Stimulated activated CD4-positive, alpha-beta T cell treated with anti-CD3 and anti-CD28 coated beads, Interleukin-15, amount 100 ng/mL, for 48 hours (primary cell): ENCODE data around the gene SPATA32.

Experiments
- DNase-seq, 2 donors: peaks; one replicate each; pipeline ENCODE4 v3.0.0-alpha.2; 2020; ENCODE audit warnings: low read depth in 2 of 2

Gene SPATA32

DNA sequence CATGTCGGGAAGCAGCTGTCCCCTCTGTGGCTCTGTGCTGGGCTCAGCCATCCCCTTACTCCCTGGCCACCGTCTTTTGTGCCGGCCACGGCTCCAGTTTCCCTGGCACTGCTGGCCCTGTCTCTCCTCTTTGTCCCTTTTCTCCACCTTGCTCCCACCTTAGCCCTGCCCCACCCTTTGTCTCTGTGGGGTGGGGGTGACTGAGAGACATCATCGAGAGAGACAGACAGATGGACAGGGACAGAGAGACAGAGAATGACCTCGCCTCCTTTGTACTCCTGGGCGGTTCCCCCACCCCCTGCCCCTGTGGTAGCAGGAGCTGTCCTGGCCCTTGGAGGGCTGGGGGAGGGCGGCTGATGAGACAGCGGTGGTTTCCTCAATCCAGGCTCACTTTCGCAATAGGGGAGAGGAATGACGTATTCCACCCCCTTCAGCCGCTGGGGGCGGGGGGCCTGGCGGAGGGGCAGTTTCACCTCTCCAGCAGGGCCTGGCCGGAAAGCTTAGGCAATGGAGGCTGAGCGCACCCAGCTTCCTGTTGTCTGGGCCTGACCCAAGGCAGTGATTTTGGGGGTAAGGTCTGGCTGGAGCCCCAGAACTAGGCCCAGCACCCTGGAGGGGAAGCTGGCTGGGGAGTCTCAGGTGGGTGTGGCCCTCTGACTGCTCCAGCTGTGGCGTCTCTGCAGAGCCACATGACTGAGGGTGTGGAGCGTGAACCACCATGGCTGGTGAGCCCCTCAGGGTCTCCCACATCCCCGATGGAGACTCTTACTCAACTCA, 32.9 kb downstream of the SPATA32 start:
- peak; percentile 80 to 86 for DNase-seq

DNA sequence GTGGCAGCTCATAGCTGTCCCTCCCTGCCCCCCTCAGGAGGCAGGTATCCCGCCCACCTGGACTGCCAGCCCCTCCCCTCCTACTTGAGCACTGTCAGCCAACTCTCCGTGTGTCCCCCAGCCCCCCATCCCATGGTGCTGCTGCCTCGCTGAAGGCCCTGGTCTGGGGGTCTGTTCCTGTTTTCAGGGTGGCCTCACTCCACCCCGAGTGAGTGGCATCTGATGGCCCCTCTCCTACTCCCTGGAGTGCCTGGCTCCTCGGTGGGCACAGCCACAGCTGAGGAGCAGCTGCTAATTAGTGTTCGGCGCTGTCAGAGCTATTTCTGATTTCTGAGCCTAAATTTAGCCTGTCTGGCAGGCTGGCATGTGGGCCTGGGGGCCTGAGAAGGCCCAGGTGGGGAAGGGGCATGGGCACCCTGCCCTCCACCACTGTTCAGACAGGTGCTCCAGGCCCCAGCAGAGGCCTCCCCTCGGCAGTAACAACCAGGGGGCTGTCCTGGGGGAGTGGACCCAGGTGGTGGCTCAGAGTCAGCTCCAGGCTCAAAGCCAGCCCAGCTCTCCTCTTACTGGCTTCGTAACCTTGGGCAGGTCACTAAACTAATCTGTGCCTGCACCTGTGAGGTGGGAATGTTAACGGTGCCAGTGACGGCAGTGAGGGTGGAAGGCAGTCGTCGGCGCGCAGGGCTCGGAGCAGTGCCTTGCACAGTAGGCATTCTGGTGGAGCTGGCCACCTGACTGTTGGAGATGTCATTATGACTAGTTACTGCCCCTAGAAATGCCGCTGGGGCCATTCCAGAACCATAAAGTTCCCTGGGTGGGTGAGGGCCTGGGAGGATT, 33.8 kb downstream of the SPATA32 start:
- no peak for DNase-seq

DNA sequence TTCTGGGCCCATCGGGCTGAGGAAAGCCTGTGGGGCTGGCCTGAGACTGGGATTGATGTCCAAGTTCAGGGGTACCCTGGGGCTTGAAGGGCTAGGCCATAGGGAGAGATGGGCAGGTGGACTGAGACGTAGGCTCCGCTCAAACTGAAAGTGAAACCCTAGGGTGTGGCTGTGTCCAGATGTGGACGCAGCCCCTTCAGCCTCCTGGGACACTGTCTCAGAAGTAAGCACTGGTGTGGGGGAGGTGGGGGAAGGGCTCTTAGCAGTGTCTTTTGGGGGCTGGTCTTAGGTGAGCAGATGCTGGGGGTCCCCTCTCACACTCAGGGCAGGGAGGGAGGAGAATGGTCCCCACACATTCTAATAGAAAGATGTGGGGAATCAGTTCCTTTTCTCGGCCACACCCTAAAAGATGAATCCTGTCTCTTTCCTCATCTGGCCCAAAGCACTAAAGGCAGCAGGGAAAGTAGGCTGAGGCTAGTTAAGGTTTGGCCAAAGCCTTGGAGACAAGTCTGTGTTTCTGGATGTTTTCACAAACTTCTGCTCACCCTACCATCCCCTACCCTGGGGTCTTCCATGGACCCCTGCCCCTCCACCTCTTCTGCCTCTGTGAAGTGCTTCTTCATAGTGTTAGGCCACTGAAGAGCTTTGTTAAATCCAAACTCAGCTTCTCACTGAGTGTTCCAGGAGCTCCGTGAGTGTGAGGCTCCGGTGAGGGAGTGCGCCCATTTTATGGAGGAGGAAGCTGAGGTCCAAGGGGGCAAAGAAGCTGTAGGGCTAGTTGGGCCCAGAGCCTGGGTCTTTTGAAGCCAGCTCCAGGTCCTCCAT, 34.6 kb downstream of the SPATA32 start:
- no peak for DNase-seq

DNA sequence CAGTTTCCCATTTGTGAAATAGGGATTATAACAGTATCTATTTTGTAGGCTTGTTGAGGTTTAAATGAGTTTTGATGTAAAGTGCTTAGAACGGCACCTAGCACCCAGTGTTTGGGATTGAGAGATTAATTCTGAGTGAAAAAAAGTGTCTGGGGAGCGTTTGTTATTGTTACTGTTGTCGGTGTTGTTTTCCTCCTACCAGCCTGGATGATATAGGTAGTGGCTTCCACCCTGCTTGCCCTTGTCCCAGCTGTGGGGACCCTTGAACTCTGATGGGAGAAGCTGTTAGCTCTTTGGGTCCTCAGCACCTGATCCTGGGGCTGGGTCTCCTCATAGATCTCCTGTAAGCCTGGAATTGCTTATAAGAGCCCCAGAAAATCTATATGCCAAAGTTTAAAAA, 35.3 kb downstream of the SPATA32 start:
- no peak for DNase-seq

DNA sequence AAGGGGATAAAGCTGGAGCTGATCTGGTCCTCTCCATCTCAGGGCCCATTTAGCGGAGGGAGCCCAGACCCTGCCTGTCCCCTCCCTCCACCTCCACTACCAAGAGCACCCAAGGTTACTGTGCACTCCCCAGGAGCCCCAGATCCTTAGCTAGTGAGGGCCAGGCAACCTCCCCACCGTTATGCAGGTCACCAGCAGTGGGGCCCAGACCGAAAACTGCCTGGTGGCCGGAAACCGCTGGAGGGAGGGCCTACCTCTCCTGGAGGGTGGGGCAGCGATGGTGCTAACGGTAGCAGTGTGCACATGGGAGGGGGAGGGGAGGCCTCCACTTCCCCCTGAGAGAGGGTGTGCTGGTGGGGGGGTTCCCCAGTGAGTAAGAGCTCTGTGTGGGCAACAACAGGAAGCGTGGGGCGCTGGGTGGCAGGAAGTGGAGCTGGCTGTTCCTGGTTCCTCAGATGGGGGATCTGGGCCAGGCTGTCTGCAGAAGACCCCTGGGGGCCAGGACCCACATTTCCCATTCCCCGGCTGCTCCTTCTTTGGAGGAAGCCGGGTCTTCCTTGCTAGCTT, 35.8 kb downstream of the SPATA32 start:
- peak; percentile 94 to 97 for DNase-seq

DNA sequence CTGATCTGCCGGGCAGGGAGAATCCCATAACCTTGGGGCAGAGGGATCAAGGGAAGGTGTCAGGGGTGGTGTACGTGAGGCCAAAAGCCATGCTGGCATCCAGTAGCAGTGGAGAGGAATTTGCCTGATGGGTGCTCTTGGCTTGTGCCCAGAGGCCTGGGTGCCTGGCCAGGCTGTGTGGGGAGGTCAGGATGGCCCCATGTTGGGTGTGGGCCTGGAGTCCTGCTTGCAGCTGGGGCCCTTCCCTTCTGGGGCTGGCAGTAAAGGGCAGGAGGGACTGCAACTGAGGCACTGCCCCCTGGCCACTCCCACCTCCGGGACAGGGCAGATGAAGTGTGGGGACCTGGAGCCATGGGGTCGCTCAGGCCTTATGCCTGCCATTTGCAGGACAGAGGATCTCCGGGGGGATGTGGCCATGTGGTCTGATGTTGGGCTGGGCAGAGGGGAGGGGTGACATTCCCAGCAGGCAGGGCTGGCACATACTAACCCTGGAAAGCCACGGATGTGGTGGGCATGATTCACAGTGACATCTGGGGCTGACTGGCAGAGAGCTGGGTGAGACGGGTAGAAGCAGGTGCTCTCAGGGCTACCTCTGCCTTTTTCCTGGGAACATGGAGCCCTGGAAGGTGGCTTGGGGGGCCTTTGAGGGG, 36.7 kb downstream of the SPATA32 start:
- DNase-seq: no peak

DNA sequence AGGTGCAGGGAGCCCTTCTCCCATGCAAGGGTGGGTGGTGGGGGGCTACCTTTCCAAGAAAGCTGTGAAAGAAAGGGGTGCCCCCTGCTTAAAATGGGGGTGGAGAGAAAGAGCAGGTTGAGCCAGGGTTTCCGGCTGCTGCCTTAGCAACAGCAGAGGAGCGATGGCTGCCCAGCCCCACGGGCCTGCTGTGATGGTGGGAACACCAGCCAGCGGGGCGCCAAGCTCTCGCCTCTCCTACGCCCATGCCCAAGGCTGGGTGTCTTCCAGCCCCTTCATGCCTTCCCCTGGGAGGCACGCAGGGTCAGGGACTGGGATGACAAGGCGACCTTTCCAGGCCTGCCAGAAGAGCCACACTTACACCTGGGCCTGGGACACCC, 37.2 kb downstream of the SPATA32 start:
- DNase-seq: no peak

DNA sequence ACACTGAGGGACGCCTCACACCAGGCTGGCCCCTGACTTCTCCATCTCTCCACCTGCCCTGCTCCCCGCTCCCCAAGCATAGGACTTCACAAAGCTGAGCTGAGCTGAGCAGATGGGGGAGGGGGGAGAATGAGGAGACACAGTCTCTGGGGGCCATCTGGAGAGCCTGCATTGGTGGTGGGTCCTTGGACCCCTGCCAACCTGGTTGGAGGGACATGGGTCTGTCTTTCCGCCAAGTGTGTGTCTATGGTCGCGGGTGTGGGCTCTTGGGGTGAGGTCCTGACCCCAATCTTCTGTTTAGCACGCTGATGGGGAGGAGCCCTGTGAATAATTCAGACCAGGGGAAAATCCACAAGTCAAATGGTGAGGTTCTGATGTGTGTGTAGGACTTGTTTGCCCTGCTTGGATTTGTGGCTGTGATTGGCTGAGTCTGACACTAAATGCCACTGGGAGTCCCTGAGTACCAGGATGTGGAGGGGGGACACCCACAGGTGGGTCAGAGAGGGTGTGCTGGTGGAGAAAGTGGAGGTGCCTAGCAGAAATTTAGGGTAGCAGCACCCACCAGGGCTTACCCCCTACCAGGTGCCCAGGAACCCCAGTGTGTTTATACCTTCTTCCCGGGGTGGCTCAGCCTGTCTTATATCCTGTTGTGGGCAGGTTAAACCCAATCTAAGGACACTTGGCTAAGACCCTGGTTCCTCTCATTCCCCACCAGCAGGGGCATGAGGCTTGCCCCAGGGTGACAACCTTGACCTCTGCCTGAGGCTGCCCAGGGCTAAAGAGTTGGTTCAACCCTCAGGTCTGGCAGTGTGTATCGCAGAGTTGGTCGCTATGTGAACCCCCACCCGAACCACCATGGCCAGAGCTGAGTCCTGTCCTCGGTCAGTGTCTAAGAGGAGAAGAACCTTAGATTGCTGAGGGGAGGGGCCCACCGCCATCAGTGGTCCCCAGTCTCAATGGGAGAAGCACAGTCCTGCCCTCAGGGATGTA, 38.1 kb downstream of the SPATA32 start:
- DNase-seq: no peak

DNA sequence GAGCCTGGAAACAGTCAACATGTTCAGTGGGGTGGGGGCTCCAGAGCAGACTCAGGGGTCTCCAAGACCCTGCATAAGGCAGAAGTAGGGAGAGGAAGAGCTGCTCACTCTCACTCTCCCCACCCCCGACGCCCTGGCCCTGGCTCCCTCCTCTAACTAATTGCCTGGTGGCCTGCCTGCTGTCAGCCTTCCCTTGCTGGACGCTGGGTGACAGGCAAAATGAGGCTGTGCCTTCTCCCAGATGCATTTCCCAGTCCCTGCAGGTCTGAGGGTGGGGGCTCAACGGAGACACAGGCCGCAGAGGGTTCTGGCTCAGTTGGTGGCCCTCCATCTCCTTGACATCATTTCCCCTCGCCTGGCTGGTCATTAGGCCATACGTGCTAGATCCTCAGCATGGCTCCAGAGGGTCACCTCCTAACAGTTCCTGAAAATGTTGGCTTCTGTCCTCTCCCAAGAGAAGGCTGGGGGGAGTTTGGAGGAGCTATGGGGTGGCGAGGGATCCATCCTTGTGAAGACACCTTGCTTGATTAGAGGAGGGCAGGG, 38.8 kb downstream of the SPATA32 start:
- no peak for DNase-seq

DNA sequence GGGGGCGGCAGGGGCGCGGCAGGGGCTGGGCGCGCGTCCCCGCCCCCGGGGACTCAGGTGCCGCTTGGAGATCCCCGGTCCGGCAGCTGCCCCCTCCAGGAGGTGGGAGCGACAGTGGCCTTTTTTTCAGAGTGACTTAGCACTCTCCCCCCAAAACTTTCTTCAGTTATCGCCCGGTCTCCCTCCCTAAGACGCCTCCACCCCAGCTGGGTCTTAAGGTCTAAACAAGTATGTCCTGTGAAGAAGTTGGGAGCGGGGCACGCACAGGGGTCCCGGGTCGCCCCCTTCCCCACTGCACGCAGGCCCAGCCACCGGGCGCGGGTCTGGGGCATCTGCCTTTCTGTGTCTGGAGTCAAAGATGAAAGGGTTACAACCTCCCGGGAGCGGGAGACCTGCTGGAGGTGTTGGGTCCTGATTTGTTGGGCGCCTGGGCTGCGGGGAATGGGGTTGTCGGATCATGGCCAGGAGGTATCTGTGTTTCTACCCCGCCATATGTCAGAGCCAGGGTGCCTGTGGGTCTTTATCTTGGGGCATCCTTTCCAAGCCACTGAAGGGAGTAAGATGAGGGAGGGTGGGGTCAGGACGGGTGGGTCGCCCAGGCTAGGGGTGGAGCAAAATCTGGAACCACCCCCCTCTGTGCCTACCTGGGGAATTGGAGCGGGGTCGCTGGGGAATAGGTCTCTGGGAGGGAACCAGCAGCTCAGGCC, 39.5 kb downstream of the SPATA32 start:
- no peak for DNase-seq

DNA sequence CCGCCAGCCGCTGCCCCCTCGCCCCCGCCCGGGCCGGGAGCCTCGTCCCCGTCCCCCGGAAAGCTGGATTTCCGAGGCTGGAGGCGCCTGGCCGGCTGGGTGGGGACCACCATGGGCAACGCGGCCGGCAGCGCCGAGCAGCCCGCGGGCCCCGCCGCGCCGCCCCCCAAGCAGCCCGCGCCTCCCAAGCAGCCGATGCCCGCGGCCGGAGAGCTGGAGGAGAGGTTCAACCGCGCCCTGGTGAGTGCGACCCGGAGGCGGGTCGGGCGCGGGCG, 39.9 kb downstream of the SPATA32 start:
- DNase-seq: no peak

DNA sequence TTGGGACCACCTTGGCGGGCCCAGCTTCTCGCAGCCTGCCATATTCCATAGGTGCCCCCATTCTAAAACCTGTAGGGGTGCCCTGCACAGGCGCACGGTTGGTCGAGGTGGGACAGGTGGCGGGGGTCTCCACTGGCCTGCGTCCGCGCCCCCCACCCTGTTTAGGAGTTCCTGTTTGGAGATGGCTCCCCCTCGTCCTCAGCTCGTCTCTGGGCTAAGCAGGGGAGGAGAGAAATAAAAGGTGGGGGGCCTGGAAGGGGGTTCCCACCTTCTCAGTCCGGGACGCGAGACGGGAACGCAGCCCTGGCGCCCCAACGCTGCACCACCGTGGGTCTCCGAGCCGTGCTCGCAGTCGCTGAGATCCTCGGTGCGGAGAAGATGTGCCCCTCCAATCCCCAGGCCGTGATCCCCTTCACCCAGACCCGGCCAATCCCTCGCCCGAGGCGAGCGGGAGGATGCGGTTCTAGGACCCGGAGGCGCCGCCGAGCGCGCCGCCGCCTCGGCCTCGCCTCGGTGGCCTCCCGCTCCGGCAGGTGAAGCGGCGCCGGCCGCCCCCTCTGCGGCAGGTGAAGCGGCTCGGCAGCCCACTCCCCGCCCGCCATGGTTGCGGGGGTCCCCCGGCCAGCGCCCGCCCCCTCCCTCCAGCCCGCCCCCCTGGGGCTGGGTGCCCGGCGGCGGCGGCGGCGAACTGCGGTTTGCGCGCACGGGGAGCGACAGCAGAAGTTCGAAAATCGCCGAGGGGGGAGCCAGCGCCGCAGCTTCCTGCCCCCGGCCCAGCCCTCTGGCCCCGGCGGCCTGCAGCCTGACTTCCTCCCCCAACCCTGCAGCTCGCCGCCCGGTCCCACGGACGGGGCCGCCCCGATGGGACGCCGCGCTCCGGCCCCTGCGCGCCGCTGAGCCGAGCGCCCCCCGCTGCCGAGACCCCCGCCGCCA, 40.5 kb downstream of the SPATA32 start, which contains the start of gene FMNL1:
Gene FMNL1, plus strand, starts transcription at position 805 of the 933 bp plus-strand sequence. CDS start 240 bp downstream, outside the sequence.
- no peak for DNase-seq

DNA sequence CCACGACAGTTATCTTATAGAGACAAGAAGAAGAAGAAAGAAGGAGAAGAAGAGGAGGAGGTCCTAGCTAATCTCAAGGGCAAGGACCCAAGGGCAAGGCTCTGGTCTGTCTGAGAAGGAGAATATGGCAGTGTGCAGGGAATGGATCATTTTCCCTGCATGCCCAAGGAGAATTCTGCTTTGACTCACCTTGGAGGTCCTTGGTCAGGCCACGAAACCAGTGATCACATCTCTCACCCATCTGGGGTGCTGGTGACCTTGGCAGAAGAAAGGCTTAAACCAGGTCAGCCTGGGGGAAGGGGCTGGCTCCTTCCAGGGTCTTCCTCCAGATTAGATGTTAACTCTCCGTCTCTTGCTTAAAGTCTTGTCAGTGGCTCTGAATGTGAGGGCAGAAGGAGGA, 41.8 kb downstream of the SPATA32 start:
- DNase-seq: no peak

DNA sequence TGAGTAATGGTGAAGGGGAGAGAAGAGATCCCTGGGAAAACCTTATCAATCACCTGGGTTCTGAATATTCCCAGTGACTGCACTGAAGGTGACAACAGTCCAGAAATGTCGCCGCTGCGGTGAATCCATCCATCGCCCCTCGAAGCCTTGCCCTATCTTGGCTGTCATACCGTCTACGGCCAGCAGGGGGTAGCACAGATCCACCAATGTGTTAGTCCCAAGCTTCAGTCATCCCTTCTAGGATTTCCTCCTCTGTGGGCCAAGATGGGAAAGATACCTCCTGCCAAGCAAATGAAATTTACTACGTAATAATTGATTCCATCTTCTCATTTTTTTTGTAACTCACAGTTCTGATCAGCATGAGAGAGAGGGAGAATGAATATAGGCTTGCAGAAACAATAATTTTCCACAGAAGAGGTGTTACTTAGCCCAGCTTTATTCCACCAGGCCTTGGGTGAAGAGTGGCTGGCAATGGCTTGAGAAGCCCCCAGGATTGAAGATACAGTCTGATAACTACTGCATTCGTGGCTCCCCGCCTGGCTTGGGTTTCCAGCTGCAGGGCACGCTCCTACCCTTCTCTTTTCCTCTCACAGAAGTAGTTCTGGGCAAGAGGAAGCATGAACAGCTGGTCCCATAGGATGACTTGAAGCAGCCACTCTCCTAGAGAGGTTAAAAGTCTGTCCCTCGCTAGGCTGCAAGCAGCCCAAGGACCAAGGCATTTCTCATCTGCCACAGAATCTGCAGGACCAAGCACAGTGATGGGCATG, 42.8 kb downstream of the SPATA32 start:
- peak; percentile 67 to 81 for DNase-seq
